IPS-NIHi7 (cell line): ENCODE measurements around the gene GAL.
A peak's percentile ranks its signal among the peaks of the same experiment; 100 is the strongest.

ENCODE experiments used
- DNase-seq: peaks from one replicate; pipeline ENCODE4 v3.0.0; 2012; ENCODE audit warnings: mixed read lengths; ENCODE audit errors: extremely low spot score

GAL gene

GRCh38 chr11:68658661-68659060 lies 25.7 kb upstream of the GAL start:
- no peak for DNase-seq

GRCh38 chr11:68659158-68659921 lies 25.0 kb upstream of the GAL start:
- DNase-seq, result no peak

- no peak for DNase-seq
These were observed 24.1 kb upstream of the GAL start for GRCh38 chr11:68660066-68660810.

GRCh38 chr11:68661014-68661413 lies 23.3 kb upstream of the GAL start:
- DNase-seq, result no peak

- no peak for DNase-seq
These were observed 22.4 kb upstream of the GAL start for GRCh38 chr11:68661697-68662603.

- DNase-seq, result no peak
These were observed 20.8 kb upstream of the GAL start for GRCh38 chr11:68663482-68664010.

- no peak for DNase-seq
These were observed 20.2 kb upstream of the GAL start for GRCh38 chr11:68664141-68664540.

- no peak for DNase-seq
These were observed 19.4 kb upstream of the GAL start for GRCh38 chr11:68664906-68665305.

GRCh38 chr11:68665436-68665835 lies 18.9 kb upstream of the GAL start:
- no peak for DNase-seq

GRCh38 chr11:68666849-68667248 lies 17.5 kb upstream of the GAL start:
- DNase-seq, result no peak

- no peak for DNase-seq
These were observed 16.5 kb upstream of the GAL start for GRCh38 chr11:68667511-68668500.

GRCh38 chr11:68669301-68670090 lies 14.8 kb upstream of the GAL start:
- DNase-seq, result no peak

GRCh38 chr11:68670208-68670992 lies 13.9 kb upstream of the GAL start:
- DNase-seq, result peak; percentile 62

GRCh38 chr11:68673306-68673945 lies 10.9 kb upstream of the GAL start:
- DNase-seq, result no peak

GRCh38 chr11:68673991-68674390 lies 10.4 kb upstream of the GAL start:
- no peak for DNase-seq

- no peak for DNase-seq
These were observed 9.9 kb upstream of the GAL start for GRCh38 chr11:68674461-68674860.

- DNase-seq, result peak; percentile 85
These were observed 6.9 kb upstream of the GAL start for GRCh38 chr11:68677432-68677831.

- DNase-seq, result no peak
These were observed 6.3 kb upstream of the GAL start for GRCh38 chr11:68678031-68678441.
